ENCODE results near the gene DMD. TPM values are rescaled to one million over a fixed set of nuclear protein-coding genes. Genes with fewer than 3 reads are reported as not detected.

DMD gene
- total RNA-seq, 1 donor from 2014 or later = 30.6 TPM

- no peak for DNase-seq (ENCODE audit: low spot score)
- TF ChIP-seq EZH2phosphoT487 (IDR thresholded peaks at IDR 0.05) = no peak
- TF ChIP-seq EZH2 (IDR thresholded peaks at IDR 0.05) = no peak
- TF ChIP-seq, protein P1, sequence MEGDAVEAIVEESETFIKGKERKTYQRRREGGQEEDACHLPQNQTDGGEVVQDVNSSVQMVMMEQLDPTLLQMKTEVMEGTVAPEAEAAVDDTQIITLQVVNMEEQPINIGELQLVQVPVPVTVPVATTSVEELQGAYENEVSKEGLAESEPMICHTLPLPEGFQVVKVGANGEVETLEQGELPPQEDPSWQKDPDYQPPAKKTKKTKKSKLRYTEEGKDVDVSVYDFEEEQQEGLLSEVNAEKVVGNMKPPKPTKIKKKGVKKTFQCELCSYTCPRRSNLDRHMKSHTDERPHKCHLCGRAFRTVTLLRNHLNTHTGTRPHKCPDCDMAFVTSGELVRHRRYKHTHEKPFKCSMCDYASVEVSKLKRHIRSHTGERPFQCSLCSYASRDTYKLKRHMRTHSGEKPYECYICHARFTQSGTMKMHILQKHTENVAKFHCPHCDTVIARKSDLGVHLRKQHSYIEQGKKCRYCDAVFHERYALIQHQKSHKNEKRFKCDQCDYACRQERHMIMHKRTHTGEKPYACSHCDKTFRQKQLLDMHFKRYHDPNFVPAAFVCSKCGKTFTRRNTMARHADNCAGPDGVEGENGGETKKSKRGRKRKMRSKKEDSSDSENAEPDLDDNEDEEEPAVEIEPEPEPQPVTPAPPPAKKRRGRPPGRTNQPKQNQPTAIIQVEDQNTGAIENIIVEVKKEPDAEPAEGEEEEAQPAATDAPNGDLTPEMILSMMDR (IDR thresholded peaks at IDR 0.05) = no peak
- Histone ChIP-seq H3K9me3 (ENCODE audit: low read depth) (no peaks in the 10 kb centered on the region), H3F3A (ENCODE audit: low read depth) (no peaks in the 10 kb centered on the region), H4K20me1 (ENCODE audit: low read depth) (no peaks in the 10 kb centered on the region), H3K4me3 (no peak overlapping the region), H3K27me3 (no peaks in the 10 kb centered on the region), H3K36me3 (no peaks in the 10 kb centered on the region), H3K4me1 (no peaks in the 10 kb centered on the region), H2AFZ (replicated peaks) (no peak overlapping the region), H3K79me2 (ENCODE audit: low read depth) (no peaks in the 10 kb centered on the region), H3K27ac (no peak overlapping the region), H3K4me2 (no peak overlapping the region), H3K9ac (no peak overlapping the region)
- Mint-ChIP-seq H3K4me3 (no peak overlapping the region), H3K27ac (no peak overlapping the region), H3K36me3 (no peaks in the 10 kb centered on the region), H3K27me3 (ENCODE audit: insufficient read depth, low read depth) (no peaks in the 10 kb centered on the region), H3K4me1 (no peaks in the 10 kb centered on the region), H3K9me3 (peaks cover 2% of the 10 kb centered on the region)
Observed at GRCh38 chrX:31600823-31601222, 1610.5 kb downstream of the DMD start.

DNA sequence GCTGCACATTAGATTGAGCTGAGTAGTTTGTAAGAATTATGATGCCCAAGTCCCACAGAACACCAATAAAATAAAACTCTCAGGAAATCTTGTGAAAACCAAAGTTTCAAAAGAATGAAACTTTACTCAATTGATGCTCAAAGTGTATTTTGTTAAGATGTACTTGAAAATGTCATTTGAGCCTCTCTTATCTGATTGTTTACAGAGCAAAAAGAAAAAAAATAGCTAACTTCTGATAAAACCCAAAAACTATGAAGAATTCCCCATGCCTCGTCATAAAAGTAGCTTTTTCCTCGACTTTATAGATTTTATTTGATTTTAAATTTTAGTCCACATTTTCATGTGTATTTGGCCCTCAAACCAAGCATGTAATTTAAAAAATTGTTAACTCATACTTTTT, 1618.0 kb downstream of the DMD start:
- Histone ChIP-seq H3K4me2 (no peak overlapping the region), H3K27me3 (no peaks in the 10 kb centered on the region), H3K79me2 (ENCODE audit: low read depth) (no peaks in the 10 kb centered on the region), H3K36me3 (no peaks in the 10 kb centered on the region), H3K27ac (no peak overlapping the region), H2AFZ (replicated peaks) (no peak overlapping the region), H3K4me1 (no peaks in the 10 kb centered on the region), H3K9ac (no peak overlapping the region), H3K4me3 (no peak overlapping the region), H4K20me1 (ENCODE audit: low read depth) (no peaks in the 10 kb centered on the region), H3K9me3 (ENCODE audit: low read depth) (no peaks in the 10 kb centered on the region), H3F3A (ENCODE audit: low read depth) (no peaks in the 10 kb centered on the region)
- Mint-ChIP-seq H3K27me3 (ENCODE audit: insufficient read depth, low read depth) (peaks cover under 1% of the 10 kb centered on the region), H3K4me3 (no peak overlapping the region), H3K9me3 (peaks cover 1% of the 10 kb centered on the region), H3K27ac (no peak overlapping the region), H3K4me1 (no peaks in the 10 kb centered on the region), H3K36me3 (no peaks in the 10 kb centered on the region)
- no peak for DNase-seq (ENCODE audit: low spot score)
- TF ChIP-seq EZH2phosphoT487 (IDR thresholded peaks at IDR 0.05) (no peak), EZH2 (IDR thresholded peaks at IDR 0.05) (no peak)
- TF ChIP-seq, protein P1 (IDR thresholded peaks at IDR 0.05) = no peak

DNA sequence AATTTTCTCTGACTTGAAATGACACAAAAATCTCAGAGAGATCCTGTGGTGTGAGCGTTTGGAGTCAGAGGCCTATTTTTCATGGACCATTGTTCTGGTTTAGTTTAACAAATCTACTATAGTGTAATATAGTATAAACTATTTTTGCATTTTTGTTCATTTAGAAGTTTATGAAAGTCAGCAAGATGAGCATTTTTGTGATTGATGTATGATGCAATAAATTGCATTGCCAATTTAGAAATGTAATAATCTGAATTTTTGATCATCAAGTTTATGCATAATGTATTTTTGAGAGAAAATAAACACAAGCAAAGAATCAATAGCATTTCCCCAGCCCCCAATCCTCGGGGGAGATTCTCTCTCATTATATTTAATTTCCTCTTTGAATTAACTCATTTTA, 1620.0 kb downstream of the DMD start:
- Histone ChIP-seq H3K4me2 (no peak overlapping the region), H4K20me1 (ENCODE audit: low read depth) (no peaks in the 10 kb centered on the region), H3K9ac (no peak overlapping the region), H3K36me3 (no peaks in the 10 kb centered on the region), H2AFZ (replicated peaks) (no peak overlapping the region), H3K27ac (no peak overlapping the region), H3K4me1 (no peaks in the 10 kb centered on the region), H3K4me3 (no peak overlapping the region), H3K79me2 (ENCODE audit: low read depth) (no peaks in the 10 kb centered on the region), H3K27me3 (no peaks in the 10 kb centered on the region), H3F3A (ENCODE audit: low read depth) (no peaks in the 10 kb centered on the region), H3K9me3 (ENCODE audit: low read depth) (no peaks in the 10 kb centered on the region)
- no peak overlapping the region for H3K4me3 Mint-ChIP-seq
- peaks cover 3% of the 10 kb centered on the region for H3K27me3 Mint-ChIP-seq (ENCODE audit: insufficient read depth, low read depth)
- H3K9me3 Mint-ChIP-seq = peaks cover 3% of the 10 kb centered on the region
- no peaks in the 10 kb centered on the region for H3K4me1 Mint-ChIP-seq
- no peak for DNase-seq (ENCODE audit: low spot score)
- TF ChIP-seq EZH2 (IDR thresholded peaks at IDR 0.05) (no peak), EZH2phosphoT487 (IDR thresholded peaks at IDR 0.05) (no peak)
- TF ChIP-seq, protein P1 (IDR thresholded peaks at IDR 0.05) = no peak
- H3K36me3 Mint-ChIP-seq = no peaks in the 10 kb centered on the region
- H3K27ac Mint-ChIP-seq = no peak overlapping the region

Data from neural progenitor cell (in vitro differentiated cells).